Parathyroid adenoma (tissue), 2 donors: ENCODE results near the gene RNF44.

ENCODE experiments used
- H2AFZ ChIP-seq: fragments of 300-600 bp; sonication (generic); one replicate; pipeline ENCODE4 v1.7.0; 2017; ENCODE audit warnings: antibody characterized with exemption, mild to moderate bottlenecking
- H3K27ac ChIP-seq: fragments of 300-600 bp; sonication (generic); one replicate; pipeline ENCODE4 v1.7.0; 2017
- H3K27me3 ChIP-seq: fragments of 300-600 bp; sonication (generic); one replicate; pipeline ENCODE4 v1.7.0; 2017; ENCODE audit warnings: low read length; ENCODE audit not compliant: control insufficient read depth, insufficient read depth
- H3K36me3 ChIP-seq: fragments of 300-600 bp; sonication (generic); one replicate; pipeline ENCODE4 v1.7.0; 2017; ENCODE audit warnings: low read length; ENCODE audit not compliant: control insufficient read depth, insufficient read depth
- H3K4me1 ChIP-seq: fragments of 300-600 bp; sonication (generic); one replicate; pipeline ENCODE4 v1.7.0; 2017; ENCODE audit warnings: control low read depth
- H3K4me2 ChIP-seq: fragments of 300-600 bp; sonication (generic); one replicate; pipeline ENCODE4 v1.7.0; 2017; ENCODE audit warnings: low read length
- H3K4me3 ChIP-seq: fragments of 300-600 bp; sonication (generic); one replicate; pipeline ENCODE4 v1.7.0; 2017; ENCODE audit warnings: low read depth, low read length
- H3K79me2 ChIP-seq: fragments of 300-600 bp; sonication (generic); one replicate; pipeline ENCODE4 v1.7.0; 2017; ENCODE audit warnings: control low read depth
- H3K9ac ChIP-seq: fragments of 300-600 bp; sonication (generic); one replicate; pipeline ENCODE4 v1.7.0; 2017; ENCODE audit warnings: mild to moderate bottlenecking
- H3K9me3 ChIP-seq: fragments of 300-600 bp; sonication (generic); one replicate; pipeline ENCODE4 v1.7.0; 2017; ENCODE audit warnings: low read length; ENCODE audit not compliant: control insufficient read depth
- TF ChIP-seq, protein P1 (sequence below): fragments of 300-600 bp; sonication (generic); IDR thresholded peaks from one replicate; pipeline ENCODE4 v1.7.0; 2017; ENCODE audit warnings: antibody characterized with exemption, mild to moderate bottlenecking
- donor health status: primary hyperparathyroidism.

Gene RNF44

DNA sequence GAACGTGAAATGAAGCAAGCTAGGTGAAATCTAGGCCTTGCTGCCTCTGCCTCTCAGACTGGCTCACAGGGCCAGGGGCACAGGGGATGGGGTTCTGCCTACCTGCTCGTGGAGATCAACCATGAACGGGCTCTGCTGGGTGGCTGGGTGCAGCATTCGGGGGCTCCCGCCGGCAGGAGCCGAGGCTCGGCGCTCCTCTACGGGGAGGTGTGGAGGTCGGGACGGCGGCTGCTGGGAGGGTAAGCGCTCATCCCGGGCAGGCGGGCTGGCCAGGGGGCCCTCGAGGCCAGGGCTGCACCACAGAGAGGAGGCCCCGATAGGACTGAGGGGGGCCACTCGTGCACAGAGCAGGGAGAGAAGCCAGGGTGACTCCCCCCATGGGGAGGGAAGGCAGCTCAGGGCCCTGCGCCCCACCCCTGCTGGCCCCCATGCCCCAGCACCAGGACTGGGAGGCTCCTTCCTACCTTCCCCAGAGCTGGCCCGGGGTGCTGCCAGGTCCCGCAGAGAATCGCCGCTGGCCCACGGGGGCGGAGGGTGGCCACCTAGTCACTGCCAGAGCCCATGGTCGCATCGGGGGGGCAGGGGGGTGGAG lies 5.2 kb downstream of the RNF44 start:
- Histone ChIP-seq H2AFZ (no peak overlapping the region), H3K79me2 (peaks cover 14% of the 10 kb centered on the region), H3K4me3 (no peak overlapping the region), H3K9ac (no peak overlapping the region), H3K36me3 (no peaks in the 10 kb centered on the region), H3K4me2 (no peak overlapping the region), H3K27me3 (no peaks in the 10 kb centered on the region), H3K4me1 (peaks cover 21% of the 10 kb centered on the region), H3K9me3 (no peaks in the 10 kb centered on the region), H3K27ac (no peak overlapping the region)
- TF ChIP-seq, protein P1, sequence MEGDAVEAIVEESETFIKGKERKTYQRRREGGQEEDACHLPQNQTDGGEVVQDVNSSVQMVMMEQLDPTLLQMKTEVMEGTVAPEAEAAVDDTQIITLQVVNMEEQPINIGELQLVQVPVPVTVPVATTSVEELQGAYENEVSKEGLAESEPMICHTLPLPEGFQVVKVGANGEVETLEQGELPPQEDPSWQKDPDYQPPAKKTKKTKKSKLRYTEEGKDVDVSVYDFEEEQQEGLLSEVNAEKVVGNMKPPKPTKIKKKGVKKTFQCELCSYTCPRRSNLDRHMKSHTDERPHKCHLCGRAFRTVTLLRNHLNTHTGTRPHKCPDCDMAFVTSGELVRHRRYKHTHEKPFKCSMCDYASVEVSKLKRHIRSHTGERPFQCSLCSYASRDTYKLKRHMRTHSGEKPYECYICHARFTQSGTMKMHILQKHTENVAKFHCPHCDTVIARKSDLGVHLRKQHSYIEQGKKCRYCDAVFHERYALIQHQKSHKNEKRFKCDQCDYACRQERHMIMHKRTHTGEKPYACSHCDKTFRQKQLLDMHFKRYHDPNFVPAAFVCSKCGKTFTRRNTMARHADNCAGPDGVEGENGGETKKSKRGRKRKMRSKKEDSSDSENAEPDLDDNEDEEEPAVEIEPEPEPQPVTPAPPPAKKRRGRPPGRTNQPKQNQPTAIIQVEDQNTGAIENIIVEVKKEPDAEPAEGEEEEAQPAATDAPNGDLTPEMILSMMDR, result no peak

DNA sequence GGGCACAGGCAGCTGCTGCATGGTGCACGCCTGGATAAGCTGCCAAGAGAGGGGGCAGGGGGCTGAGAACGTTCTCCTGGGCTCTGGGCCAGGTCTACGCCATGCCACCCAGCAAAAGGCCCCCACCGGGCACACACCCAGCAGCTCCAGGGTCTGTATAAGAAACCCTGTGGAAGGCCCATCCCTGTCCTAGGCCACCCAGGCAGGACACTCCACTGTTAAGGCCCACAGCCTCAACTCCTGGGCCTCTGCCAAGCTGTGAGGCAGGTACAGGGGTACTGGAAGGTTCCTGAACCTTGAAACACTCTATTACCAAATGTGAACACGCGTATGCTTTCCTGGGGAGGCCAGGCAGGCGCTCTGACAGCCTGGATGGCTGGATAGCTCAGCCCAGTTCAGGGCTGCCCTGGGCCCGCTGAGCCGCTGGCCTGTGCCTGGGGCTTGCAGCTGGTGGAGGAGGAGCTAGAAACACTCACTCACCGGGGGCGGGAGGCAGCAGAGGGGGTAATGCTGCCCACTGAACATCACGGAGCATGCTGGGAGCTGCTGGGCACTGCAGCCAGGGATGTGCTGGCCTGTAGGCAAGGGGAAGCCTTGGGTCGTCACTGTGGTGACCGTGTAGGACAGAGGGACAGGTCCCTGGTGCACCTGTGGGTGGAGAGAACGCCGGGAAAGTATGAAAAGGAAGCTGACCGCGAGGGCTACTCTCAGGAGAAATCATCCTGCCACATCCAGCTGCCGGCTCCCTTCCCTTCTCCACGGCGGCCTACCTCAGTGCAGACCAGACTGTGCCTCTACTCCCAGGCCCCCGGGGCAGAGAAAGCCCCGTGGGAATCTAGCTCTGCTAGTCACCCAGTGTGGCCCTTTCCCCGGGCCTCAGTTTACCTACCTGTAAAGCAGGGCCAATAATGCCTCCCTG lies 6.0 kb downstream of the RNF44 start:
- no peaks in the 10 kb centered on the region for H3K27me3 ChIP-seq
- H3K9me3 ChIP-seq, result no peaks in the 10 kb centered on the region
- no peaks in the 10 kb centered on the region for H3K36me3 ChIP-seq
- no peak overlapping the region for H3K27ac ChIP-seq
- H3K4me2 ChIP-seq, result no peak overlapping the region
- no peak overlapping the region for H2AFZ ChIP-seq
- H3K79me2 ChIP-seq, result peaks cover 12% of the 10 kb centered on the region
- H3K4me1 ChIP-seq, result peaks cover 21% of the 10 kb centered on the region
- TF ChIP-seq, protein P1, result no peak
- no peak overlapping the region for H3K4me3 ChIP-seq
- no peak overlapping the region for H3K9ac ChIP-seq

DNA sequence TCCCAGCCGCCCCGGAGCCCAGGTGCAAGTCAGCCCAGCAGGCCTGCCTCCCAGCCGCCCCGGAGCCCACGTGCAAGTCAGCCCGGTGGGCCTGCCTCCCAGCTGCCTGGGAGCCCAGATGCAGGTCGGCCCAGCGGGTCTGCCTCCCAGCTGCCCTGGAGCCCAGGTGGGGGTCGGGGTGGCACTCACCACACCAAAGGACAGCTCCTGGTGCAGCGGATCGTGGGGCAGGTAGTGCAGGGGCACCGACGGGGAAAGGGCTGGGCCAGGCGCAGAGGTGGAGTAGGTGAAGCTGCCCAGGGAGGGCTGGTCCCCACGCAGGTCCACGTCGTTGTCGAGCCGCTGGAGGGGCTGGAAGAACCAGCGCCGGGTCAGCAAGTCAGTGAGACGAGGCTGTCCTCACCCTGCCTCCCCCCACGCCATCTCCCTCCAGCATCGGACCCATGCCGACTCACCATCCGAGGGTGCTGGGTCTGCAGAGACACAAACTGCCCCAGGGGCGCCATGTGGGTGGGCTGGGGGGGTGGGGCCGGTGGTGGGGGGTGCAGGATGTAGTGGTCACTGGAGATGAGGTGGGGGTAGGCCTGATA lies 6.7 kb downstream of the RNF44 start:
- Histone ChIP-seq H3K9me3 (no peaks in the 10 kb centered on the region), H3K36me3 (no peaks in the 10 kb centered on the region), H3K4me1 (peaks cover 20% of the 10 kb centered on the region), H3K4me3 (no peak overlapping the region), H3K79me2 (peaks cover 10% of the 10 kb centered on the region), H3K27me3 (no peaks in the 10 kb centered on the region), H3K27ac (no peak overlapping the region), H2AFZ (no peak overlapping the region), H3K4me2 (no peak overlapping the region), H3K9ac (no peak overlapping the region)
- TF ChIP-seq, protein P1, result no peak

DNA sequence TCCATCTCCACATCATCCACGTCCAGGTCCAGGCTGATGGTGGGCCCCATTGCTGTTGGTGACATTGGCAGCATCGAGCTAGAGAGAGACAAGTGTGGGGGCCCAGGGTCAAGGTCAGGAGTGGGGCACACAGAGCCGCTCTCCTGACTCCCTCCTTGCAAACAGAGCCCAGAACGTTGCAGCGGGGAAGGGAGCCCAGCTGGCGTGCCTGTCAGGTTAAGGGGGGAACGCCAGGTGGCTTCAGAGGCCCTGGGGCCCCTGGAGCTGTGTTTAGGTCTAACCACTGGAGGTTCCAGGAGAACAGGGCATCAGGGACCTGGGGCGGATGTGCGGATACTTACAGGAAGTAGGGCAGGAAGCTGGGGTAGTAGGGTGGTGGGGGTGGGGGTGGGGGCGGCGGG lies 7.5 kb downstream of the RNF44 start:
- Histone ChIP-seq H3K9me3 (no peaks in the 10 kb centered on the region), H3K79me2 (peaks cover 7% of the 10 kb centered on the region), H2AFZ (no peak overlapping the region), H3K4me3 (no peak overlapping the region), H3K9ac (no peak overlapping the region), H3K4me1 (peaks cover 13% of the 10 kb centered on the region), H3K27me3 (no peaks in the 10 kb centered on the region), H3K4me2 (no peak overlapping the region), H3K36me3 (no peaks in the 10 kb centered on the region), H3K27ac (no peak overlapping the region)
- TF ChIP-seq, protein P1, result no peak
